Progenitor cell of endocrine pancreas (in vitro differentiated cells): ENCODE results near the gene HOXC9. TPM values are rescaled to one million over a fixed set of nuclear protein-coding genes. Genes with fewer than 3 reads are reported as not detected.

ENCODE experiments used
- DNase-seq: peaks from one replicate; pipeline ENCODE4 v3.0.0; 2021; ENCODE audit warnings: low spot score; ENCODE audit not compliant: unreplicated experiment
- H3K27ac Mint-ChIP-seq: 2 replicates; pipeline ENCODE4 v1.8.0; 2021; ENCODE audit warnings: mild to moderate bottlenecking, moderate library complexity, mixed read lengths
- H3K27me3 Mint-ChIP-seq: 2 replicates; pipeline ENCODE4 v1.8.0; 2021; ENCODE audit warnings: mixed read lengths
- H3K36me3 Mint-ChIP-seq: 2 replicates; pipeline ENCODE4 v1.8.0; 2022; ENCODE audit warnings: mixed read lengths; ENCODE audit not compliant: insufficient read depth
- H3K4me1 Mint-ChIP-seq: 2 replicates; pipeline ENCODE4 v1.8.0; 2021; ENCODE audit warnings: low read depth, mixed read lengths
- H3K4me3 Mint-ChIP-seq: 2 replicates; pipeline ENCODE4 v1.8.0; 2021; ENCODE audit warnings: low read depth, mild to moderate bottlenecking, moderate library complexity, mixed read lengths
- H3K9me3 Mint-ChIP-seq: 2 replicates; pipeline ENCODE4 v1.8.0; 2021; ENCODE audit warnings: low read depth, mixed read lengths
- total RNA-seq: library from RNA; stranded (reverse); gene quantifications from 2 replicates; pipeline ENCODE4 v1.2.1, GENCODE V29; 2021
- TF ChIP-seq, protein P1 (sequence below): fragments of 200-600 bp; sonication (generic); IDR thresholded peaks from one replicate; pipeline ENCODE4 v1.5.0; 2021; ENCODE audit warnings: antibody characterized with exemption, mild to moderate bottlenecking; ENCODE audit not compliant: unreplicated experiment

Gene HOXC9
- total RNA-seq, 1 donor from 2014 or later: not detected

DNA sequence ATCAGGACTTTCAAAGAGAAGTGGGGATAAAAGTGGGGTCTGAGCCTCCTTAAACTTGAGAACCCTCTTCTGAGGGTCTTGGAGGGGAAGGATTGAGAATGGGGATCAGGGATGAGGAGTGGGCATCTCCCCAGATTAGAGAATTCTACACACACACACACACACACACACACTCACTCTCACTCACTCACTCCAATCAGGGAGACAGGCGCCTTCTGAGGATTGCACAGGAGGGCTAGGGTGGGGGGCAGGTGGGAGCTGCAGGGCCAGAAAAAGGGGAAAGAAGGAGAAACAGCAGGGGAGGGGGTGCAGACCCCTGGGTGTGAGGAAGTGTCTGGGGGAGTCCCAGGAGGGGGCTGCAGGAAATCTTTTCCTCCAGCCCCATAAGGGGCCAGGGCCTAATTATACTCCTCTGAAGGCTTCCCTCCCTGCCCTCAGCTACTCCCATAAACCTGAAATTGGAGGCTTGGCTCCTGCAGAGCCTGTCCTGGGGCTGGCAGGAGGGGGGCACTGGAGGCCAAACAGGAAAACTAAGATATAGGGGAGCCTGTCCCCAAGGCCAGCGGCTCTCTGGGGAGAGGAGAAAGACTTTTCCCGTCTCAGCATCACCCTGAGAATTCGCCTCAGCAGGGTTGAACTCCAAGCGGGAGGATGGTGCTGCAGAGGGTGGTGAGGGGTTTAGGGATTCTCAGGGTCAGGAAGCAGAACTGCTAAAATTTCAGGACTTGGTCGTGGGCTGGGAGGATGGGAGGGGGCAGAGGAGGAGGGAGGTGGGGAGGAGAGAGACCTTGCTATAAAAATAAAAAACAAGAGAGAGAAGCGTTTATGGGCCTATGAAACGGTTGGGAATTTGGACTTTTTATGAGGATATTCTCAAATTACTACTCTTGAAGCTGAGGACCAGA, 1.6 kb downstream of the HOXC9 start:
- Mint-ChIP-seq H3K4me1 (peaks cover 5% of the 10 kb centered on the region), H3K4me3 (no peak overlapping the region), H3K27me3 (peaks cover 100% of the 10 kb centered on the region), H3K27ac (no peak overlapping the region), H3K36me3 (no peaks in the 10 kb centered on the region), H3K9me3 (no peaks in the 10 kb centered on the region)
- no peak for DNase-seq
- TF ChIP-seq, protein P1, sequence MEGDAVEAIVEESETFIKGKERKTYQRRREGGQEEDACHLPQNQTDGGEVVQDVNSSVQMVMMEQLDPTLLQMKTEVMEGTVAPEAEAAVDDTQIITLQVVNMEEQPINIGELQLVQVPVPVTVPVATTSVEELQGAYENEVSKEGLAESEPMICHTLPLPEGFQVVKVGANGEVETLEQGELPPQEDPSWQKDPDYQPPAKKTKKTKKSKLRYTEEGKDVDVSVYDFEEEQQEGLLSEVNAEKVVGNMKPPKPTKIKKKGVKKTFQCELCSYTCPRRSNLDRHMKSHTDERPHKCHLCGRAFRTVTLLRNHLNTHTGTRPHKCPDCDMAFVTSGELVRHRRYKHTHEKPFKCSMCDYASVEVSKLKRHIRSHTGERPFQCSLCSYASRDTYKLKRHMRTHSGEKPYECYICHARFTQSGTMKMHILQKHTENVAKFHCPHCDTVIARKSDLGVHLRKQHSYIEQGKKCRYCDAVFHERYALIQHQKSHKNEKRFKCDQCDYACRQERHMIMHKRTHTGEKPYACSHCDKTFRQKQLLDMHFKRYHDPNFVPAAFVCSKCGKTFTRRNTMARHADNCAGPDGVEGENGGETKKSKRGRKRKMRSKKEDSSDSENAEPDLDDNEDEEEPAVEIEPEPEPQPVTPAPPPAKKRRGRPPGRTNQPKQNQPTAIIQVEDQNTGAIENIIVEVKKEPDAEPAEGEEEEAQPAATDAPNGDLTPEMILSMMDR: no peak

DNA sequence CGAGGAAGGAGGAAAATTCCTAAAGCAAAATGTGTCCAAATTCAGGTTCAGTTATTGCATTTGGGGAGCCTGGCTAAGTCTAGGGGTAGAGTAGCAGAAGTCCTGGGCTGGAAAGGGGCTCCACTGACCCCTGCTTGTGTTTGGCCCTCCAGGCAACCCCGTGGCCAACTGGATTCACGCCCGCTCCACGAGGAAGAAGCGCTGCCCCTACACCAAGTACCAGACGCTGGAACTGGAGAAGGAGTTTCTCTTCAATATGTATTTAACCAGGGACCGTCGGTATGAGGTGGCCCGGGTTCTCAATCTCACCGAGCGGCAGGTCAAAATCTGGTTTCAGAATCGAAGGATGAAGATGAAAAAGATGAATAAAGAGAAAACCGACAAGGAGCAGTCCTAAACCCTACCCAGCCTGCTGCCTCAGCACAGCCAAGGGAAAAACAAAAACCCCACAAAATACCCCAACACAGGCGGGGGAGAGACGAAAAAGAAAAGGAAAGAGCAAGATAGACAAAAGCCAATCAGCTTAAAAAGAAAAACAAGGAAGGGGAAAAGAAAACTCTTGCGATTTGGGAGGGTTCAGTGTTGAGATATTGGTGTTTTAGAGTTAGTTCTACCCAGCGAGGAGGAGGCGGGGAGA, 2.4 kb downstream of the HOXC9 start:
- Mint-ChIP-seq H3K4me1 (peaks cover 5% of the 10 kb centered on the region), H3K9me3 (no peaks in the 10 kb centered on the region), H3K36me3 (no peaks in the 10 kb centered on the region), H3K4me3 (no peak overlapping the region), H3K27me3 (peaks cover 100% of the 10 kb centered on the region), H3K27ac (no peak overlapping the region)
- TF ChIP-seq, protein P1: no peak
- DNase-seq: no peak

DNA sequence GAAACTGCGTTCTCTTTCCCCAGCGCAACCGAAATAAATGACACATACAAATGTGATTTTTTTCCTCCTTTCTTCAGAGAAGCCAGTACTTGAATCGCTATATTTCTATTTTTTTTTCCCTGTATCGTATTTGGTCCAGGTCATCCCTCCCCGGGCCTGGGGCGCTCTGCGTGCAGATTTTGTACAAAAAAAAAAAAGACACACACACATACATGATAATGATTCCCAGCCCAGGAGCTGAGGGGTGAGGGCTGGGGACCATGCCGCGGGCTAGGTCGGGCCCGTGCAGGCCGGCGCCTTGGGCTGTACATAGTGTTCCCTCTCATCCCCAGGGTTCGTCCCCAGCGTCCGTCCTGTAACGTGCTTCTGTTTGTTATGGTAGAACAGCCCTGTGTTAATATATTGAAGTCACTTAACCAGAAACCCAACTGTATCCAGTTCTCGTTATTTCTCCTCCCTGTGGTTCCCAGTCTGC, 3.0 kb downstream of the HOXC9 start:
- Mint-ChIP-seq H3K27ac (no peak overlapping the region), H3K4me3 (no peak overlapping the region), H3K27me3 (peaks cover 100% of the 10 kb centered on the region), H3K36me3 (no peaks in the 10 kb centered on the region), H3K4me1 (peaks cover 5% of the 10 kb centered on the region), H3K9me3 (no peaks in the 10 kb centered on the region)
- TF ChIP-seq, protein P1: no peak
- DNase-seq: no peak

DNA sequence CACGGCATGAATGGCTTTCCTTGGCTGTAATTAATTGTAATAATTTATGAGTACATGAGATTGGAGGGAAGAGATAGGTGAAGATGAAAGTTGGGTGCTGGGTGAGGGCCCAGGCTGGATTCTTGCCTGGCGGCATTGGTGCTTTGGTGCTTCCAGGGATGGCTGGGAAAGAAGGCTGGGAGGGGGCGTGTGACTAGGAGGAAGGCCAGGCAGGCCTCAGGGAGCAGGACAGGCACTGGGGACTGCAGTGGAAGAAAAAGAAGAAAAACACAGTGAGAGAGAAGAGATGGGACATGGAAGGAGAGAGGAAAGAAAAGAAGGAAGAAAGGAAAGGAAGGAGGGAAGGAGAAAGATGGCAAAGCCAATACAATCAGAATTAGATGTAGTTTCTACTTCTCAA, 3.7 kb downstream of the HOXC9 start:
- no peak overlapping the region for H3K4me3 Mint-ChIP-seq
- TF ChIP-seq, protein P1: no peak

DNA sequence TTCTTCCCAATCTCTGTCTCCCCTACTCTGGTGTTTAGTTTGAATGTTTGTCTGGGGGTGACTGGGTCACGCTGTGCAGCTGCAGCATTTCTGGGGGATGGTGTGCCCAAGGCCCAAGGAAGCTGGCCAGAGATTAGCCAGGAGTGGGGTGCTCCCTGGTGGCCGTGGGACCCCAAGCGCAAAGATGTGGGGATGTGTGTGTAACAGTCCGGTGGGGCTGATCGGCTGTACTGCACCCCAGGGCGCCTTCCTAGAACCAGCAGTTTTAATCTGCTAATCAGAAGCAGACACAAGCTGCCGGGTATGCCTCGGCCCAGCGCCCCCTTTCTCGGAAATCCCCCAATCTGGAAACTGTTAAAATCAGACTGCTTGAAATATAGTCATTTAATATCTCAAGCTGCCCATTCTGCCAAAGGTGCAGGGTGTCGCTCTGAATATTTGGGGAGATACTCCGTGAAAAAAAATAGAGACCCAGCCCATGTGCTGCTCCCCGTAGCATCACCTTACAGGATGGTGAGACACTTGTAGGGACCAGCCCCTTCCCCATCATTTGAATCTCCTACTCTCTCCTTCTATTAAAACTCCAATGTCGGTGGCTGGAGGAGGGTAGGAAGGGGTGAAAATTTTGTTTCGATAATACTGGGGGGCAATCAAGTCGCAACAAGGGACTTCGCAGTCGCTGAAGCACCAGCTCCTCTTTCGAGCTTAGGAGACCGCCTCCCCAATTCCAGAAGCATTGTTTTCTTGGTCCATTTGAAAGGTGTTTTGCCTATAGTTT, 4.3 kb downstream of the HOXC9 start:
- TF ChIP-seq, protein P1: no peak
- Mint-ChIP-seq H3K36me3 (no peaks in the 10 kb centered on the region), H3K4me1 (peaks cover 6% of the 10 kb centered on the region), H3K27me3 (peaks cover 98% of the 10 kb centered on the region), H3K9me3 (no peaks in the 10 kb centered on the region), H3K4me3 (no peak overlapping the region), H3K27ac (no peak overlapping the region)
- DNase-seq: no peak

More for the DNA sequence above, 3.7 kb downstream of the HOXC9 start:
- peaks cover 5% of the 10 kb centered on the region for H3K4me1 Mint-ChIP-seq
- DNase-seq: no peak
- no peak overlapping the region for H3K27ac Mint-ChIP-seq
- no peaks in the 10 kb centered on the region for H3K9me3 Mint-ChIP-seq
- peaks cover 100% of the 10 kb centered on the region for H3K27me3 Mint-ChIP-seq
- no peaks in the 10 kb centered on the region for H3K36me3 Mint-ChIP-seq
